CD4-positive, alpha-beta T cell (primary cell): ENCODE measurements around the gene BSG. TPM values are rescaled to one million over a fixed set of nuclear protein-coding genes. Genes with fewer than 3 reads are reported as not detected.
"Not testable (repeated sequence)": the region's sequence is repeated elsewhere in the genome, so short reads cannot be mapped to it uniquely, and the experiment has no call there.

ENCODE experiments used
- ATAC-seq: fragments of 200-7000 bp; cut with Tn5 transposase; one replicate; pipeline ENCODE4 v1.10.0; 2022; ENCODE audit warnings: mild to moderate bottlenecking; ENCODE audit not compliant: poor library complexity
- CTCF ChIA-PET: fragments of 350-600 bp; sonication (Branson Sonifier 250); formaldehyde crosslinking; loops from one replicate; lab custom pipeline; 2021; ENCODE audit warnings: antibody characterized with exemption, inconsistent platforms; lab: Charles Lee
- POLR2A ChIA-PET: fragments of 350-600 bp; sonication (Branson Sonifier 250); formaldehyde crosslinking; loops from one replicate; lab custom pipeline; 2021; ENCODE audit warnings: antibody characterized with exemption, inconsistent platforms; lab: Charles Lee
- DNase-seq, 14 experiments: peaks; one replicate each; pipeline ENCODE4 v3.0.0-alpha.2; 2013 to 2020; ENCODE audit warnings: mixed read lengths in 2 of 14
- H3K27ac ChIP-seq, 2 donors: one replicate each; pipeline versions ENCODE4 v1.5.1 to v1.7.0; 2013; ENCODE audit warnings: low read length in 2 of 2, low read depth in 1 of 2, mild to moderate bottlenecking in 1 of 2
- H3K27me3 ChIP-seq, 2 experiments: 1 replicate in 1 of 2; 2 replicates in 1 of 2; pipeline versions ENCODE4 v1.6.1 to v1.7.0; 2013; ENCODE audit warnings: low read length in 2 of 2, control low read depth in 1 of 2, mild to moderate bottlenecking in 1 of 2, moderate library complexity in 1 of 2; ENCODE audit not compliant: insufficient read depth in 2 of 2, control insufficient read depth in 1 of 2
- H3K36me3 ChIP-seq: one replicate; pipeline ENCODE4 v1.6.1; 2013; ENCODE audit warnings: low read length, control low read depth; ENCODE audit not compliant: insufficient read depth
- H3K4me1 ChIP-seq: one replicate; pipeline ENCODE4 v1.6.1; 2013; ENCODE audit warnings: low read length, control low read depth; ENCODE audit not compliant: insufficient read depth
- H3K4me3 ChIP-seq: one replicate; pipeline ENCODE4 v1.5.1; 2013; ENCODE audit warnings: mild to moderate bottlenecking, low read length, moderate library complexity
- H3K9me3 ChIP-seq, 2 experiments: 1 replicate in 1 of 2; 2 replicates in 1 of 2; pipeline versions ENCODE4 v1.6.1 to v1.7.0; 2013; ENCODE audit warnings: low read length in 2 of 2, mild to moderate bottlenecking in 2 of 2, control low read depth in 1 of 2, moderate library complexity in 1 of 2; ENCODE audit not compliant: control insufficient read depth in 1 of 2, insufficient read depth in 1 of 2
- H3K27ac Mint-ChIP-seq: one replicate; pipeline ENCODE4 v1.8.0; 2020; ENCODE audit warnings: mixed read lengths
- H3K27me3 Mint-ChIP-seq: one replicate; pipeline ENCODE4 v1.8.0; 2021; ENCODE audit warnings: mixed read lengths
- H3K36me3 Mint-ChIP-seq: one replicate; pipeline ENCODE4 v1.8.0; 2021; ENCODE audit warnings: low read depth, mixed read lengths
- H3K4me1 Mint-ChIP-seq: one replicate; pipeline ENCODE4 v1.8.0; 2021; ENCODE audit warnings: low read depth, mixed read lengths
- H3K4me3 Mint-ChIP-seq: one replicate; pipeline ENCODE4 v1.8.0; 2020; ENCODE audit warnings: mild to moderate bottlenecking, mixed read lengths
- H3K9me3 Mint-ChIP-seq: one replicate; pipeline ENCODE4 v1.8.0; 2020; ENCODE audit warnings: mixed read lengths
- CTCF ChIP-seq: fragments of 200-600 bp; IDR thresholded peaks from one replicate; pipeline ENCODE4 v1.8.0; 2022; ENCODE audit warnings: antibody characterized with exemption, mild to moderate bottlenecking
- intact Hi-C, 2 experiments: fragments of 100-400 bp; cut with DNase I in 1 of 2; cut with micrococcal nuclease in 1 of 2; formaldehyde crosslinking; loops; one replicate each; pipeline versions ENCODE4 v1.15.1 to v1.9.0; 2023 to 2025; cut with DNase I, micrococcal nuclease
- total RNA-seq, 174 experiments: library from RNA in 2 of 174; stranded (reverse) in 2 of 174; gene quantifications; one replicate each; pipeline ENCODE4 v1.2.3 and lab custom pipeline; 2021 to 2026

BSG gene
- total RNA-seq, 2 experiments from 2014 or later = 68.7 to 71.6 TPM

DNA sequence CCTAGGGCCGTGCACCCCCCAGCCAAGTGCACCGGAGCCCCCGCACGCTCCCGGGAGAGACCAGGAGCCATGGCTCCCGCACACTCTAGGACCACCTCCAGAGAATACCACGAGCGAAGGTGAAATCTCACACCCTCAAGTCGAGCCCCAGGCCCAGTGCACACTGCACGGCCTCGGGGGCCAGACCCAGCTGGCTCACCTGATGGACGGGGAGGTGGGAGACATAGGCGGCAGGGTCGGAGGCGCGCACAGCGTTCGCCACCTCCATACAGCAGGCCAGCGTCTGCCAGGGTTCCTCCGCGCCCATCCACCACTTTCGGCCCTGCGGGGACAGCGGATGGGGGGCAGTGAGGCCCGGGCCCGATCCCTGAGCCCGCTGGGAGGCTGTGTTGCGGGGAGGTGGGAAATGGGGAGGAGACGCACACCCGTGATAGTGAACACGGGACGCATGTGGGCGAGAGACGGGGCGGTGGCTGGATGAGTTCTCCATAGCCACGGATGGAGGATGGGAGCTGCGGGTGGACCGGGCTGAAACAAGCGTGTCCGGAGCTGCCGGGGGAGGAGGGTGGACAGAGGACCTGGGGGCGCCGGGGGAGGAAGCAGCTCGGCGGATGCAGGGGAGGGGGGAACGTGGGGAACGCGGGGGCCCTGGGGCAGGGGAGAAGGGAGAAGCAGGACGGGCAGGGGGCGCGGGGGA is 47.9 kb downstream of the BSG start:
- Mint-ChIP-seq H3K4me1 (peaks cover 4% of the 10 kb centered on the region), H3K27ac (no peak overlapping the region), H3K9me3 (no peaks in the 10 kb centered on the region), H3K4me3 (no peak overlapping the region), H3K27me3 (peaks cover 3% of the 10 kb centered on the region), H3K36me3 (peaks cover 42% of the 10 kb centered on the region)
- peaks cover 57% of the 10 kb centered on the region for H3K36me3 ChIP-seq
- DNase-seq (no peak), ATAC-seq (no peak)
- intact Hi-C loops = no loop called here
- H3K4me1 ChIP-seq = peaks cover 3% of the 10 kb centered on the region
- TF ChIP-seq CTCF = no peak
- H3K27ac ChIP-seq = no peak overlapping the region
- CTCF ChIA-PET = no interaction called here
- no peaks in the 10 kb centered on the region for H3K9me3 ChIP-seq
- POLR2A ChIA-PET = no interaction called here
- no peak overlapping the region for H3K4me3 ChIP-seq
- H3K27me3 ChIP-seq = no peaks in the 10 kb centered on the region

- H3K27ac ChIP-seq, POLR2A ChIA-PET, H3K27ac Mint-ChIP-seq, H3K4me1 ChIP-seq, DNase-seq, H3K4me1 Mint-ChIP-seq, H3K9me3 ChIP-seq, H3K27me3 Mint-ChIP-seq, H3K27me3 ChIP-seq, ATAC-seq, H3K4me3 ChIP-seq, CTCF ChIA-PET, H3K4me3 Mint-ChIP-seq, intact Hi-C loops, H3K9me3 Mint-ChIP-seq: not testable (repeated sequence)
- peaks cover 44% of the 10 kb centered on the region for H3K36me3 Mint-ChIP-seq
- H3K36me3 ChIP-seq = peaks cover 60% of the 10 kb centered on the region
Observed at GRCh38 chr19:621191-621590, 48.8 kb downstream of the BSG start.

DNA sequence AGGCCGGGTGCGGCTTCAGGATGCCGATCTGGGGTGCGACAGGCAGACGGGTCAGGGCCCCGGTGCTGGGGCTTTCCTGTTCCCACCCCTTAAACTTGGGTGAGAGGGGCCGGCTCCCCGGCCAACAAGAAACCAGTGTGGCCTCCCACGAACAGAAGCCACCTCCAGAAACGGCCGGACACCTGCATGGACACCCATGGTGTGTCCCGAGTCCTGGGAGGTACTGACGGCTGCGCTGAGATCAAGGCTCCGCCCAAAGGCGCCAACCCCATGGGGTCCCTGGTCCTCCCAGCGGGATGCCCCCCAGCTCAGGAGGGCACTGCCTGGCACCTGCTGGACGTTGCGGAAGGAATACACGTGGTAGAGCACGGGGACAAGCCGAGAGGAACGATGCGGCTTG is 49.4 kb downstream of the BSG start:
- peaks cover 60% of the 10 kb centered on the region for H3K36me3 ChIP-seq
- H3K4me1 Mint-ChIP-seq = no peaks in the 10 kb centered on the region
- CTCF ChIA-PET = interaction anchor here (0.9 kb wide), 1 partner anchor 111 kb away, joined by 4 read pairs; no protein-coding TSS in a partner anchor
- H3K36me3 Mint-ChIP-seq = peaks cover 46% of the 10 kb centered on the region
- no peak overlapping the region for H3K27ac Mint-ChIP-seq
- no peak overlapping the region for H3K27ac ChIP-seq
- intact Hi-C loops = no loop called here
- H3K4me3 Mint-ChIP-seq = no peak overlapping the region
- H3K4me1 ChIP-seq = no peaks in the 10 kb centered on the region
- no peaks in the 10 kb centered on the region for H3K27me3 Mint-ChIP-seq
- H3K27me3 ChIP-seq = no peaks in the 10 kb centered on the region
- H3K9me3 ChIP-seq = no peaks in the 10 kb centered on the region
- POLR2A ChIA-PET = no interaction called here
- ATAC-seq (no peak), DNase-seq (peak in 1 of 14 experiments; percentile 19)
- no peak overlapping the region for H3K4me3 ChIP-seq
- TF ChIP-seq CTCF = no peak
- H3K9me3 Mint-ChIP-seq = no peaks in the 10 kb centered on the region

- ChIA-PET POLR2A (interaction anchor here (0.6 kb wide), 1 partner anchor 44 kb away, joined by 4 read pairs; no protein-coding TSS in a partner anchor), CTCF (interaction anchor here (0.9 kb wide), 1 partner anchor 112 kb away, joined by 4 read pairs; no protein-coding TSS in a partner anchor)
- TF ChIP-seq CTCF = no peak
- no peak overlapping the region for H3K4me3 ChIP-seq
- no peak for ATAC-seq
- no peaks in the 10 kb centered on the region for H3K4me1 Mint-ChIP-seq
- H3K27me3 Mint-ChIP-seq = no peaks in the 10 kb centered on the region
- no peaks in the 10 kb centered on the region for H3K9me3 Mint-ChIP-seq
- intact Hi-C loops = no loop called here
- H3K27me3 ChIP-seq = no peaks in the 10 kb centered on the region
- no peak overlapping the region for H3K27ac Mint-ChIP-seq
- peak in 1 of 14 experiments; percentile 18 for DNase-seq
- no peak overlapping the region for H3K4me3 Mint-ChIP-seq
- H3K4me1 ChIP-seq = no peaks in the 10 kb centered on the region
- peaks cover 42% of the 10 kb centered on the region for H3K36me3 Mint-ChIP-seq
- H3K36me3 ChIP-seq = peaks cover 57% of the 10 kb centered on the region
- no peaks in the 10 kb centered on the region for H3K9me3 ChIP-seq
- no peak overlapping the region for H3K27ac ChIP-seq
Observed at GRCh38 chr19:622666-623065, 50.3 kb downstream of the BSG start.
